ENCODE results near the gene AUTS2.

AUTS2 gene

GRCh38 chr7:70696201-70696754, 1098.0 kb downstream of the AUTS2 start:
- DNase-seq (ENCODE audit: low spot score) (no peak), FAIRE-seq (no peak)

GRCh38 chr7:70698219-70698832, 1100.1 kb downstream of the AUTS2 start:
- DNase-seq (ENCODE audit: low spot score): peak; percentile 24
- FAIRE-seq: peak; percentile 30

GRCh38 chr7:70699271-70699670, 1101.0 kb downstream of the AUTS2 start:
- FAIRE-seq: no peak

GRCh38 chr7:70700055-70700940, 1102.0 kb downstream of the AUTS2 start:
- DNase-seq (ENCODE audit: low spot score) (no peak), FAIRE-seq (no peak)

More at GRCh38 chr7:70699271-70699670, 1101.0 kb downstream of the AUTS2 start:
- DNase-seq (ENCODE audit: low spot score): no peak

GRCh38 chr7:70700941-70701425, 1102.7 kb downstream of the AUTS2 start:
- no peak for FAIRE-seq
- no peak for DNase-seq (ENCODE audit: low spot score)

- FAIRE-seq (no peak), DNase-seq (ENCODE audit: low spot score) (no peak)
Observed at GRCh38 chr7:70701477-70701876, 1103.2 kb downstream of the AUTS2 start.

- FAIRE-seq: no peak
- DNase-seq (ENCODE audit: low spot score): no peak
Observed at GRCh38 chr7:70701991-70702390, 1103.7 kb downstream of the AUTS2 start.

- FAIRE-seq: no peak
- DNase-seq (ENCODE audit: low spot score): no peak
Observed at GRCh38 chr7:70703785-70704184, 1105.5 kb downstream of the AUTS2 start.

- no peak for DNase-seq (ENCODE audit: low spot score)
- FAIRE-seq: no peak
Observed at GRCh38 chr7:70704831-70705346, 1106.6 kb downstream of the AUTS2 start.

- DNase-seq (ENCODE audit: low spot score): no peak
- FAIRE-seq: no peak
Observed at GRCh38 chr7:70706204-70706603, 1107.9 kb downstream of the AUTS2 start.

GRCh38 chr7:70706698-70707097, 1108.4 kb downstream of the AUTS2 start:
- DNase-seq (ENCODE audit: low spot score): no peak
- no peak for FAIRE-seq

- no peak for FAIRE-seq
- no peak for DNase-seq (ENCODE audit: low spot score)
Observed at GRCh38 chr7:70707823-70708243, 1109.6 kb downstream of the AUTS2 start.

GRCh38 chr7:70710011-70710480, 1111.8 kb downstream of the AUTS2 start:
- FAIRE-seq: no peak
- peak; percentile 63 for DNase-seq (ENCODE audit: low spot score)

GRCh38 chr7:70710651-70711050, 1112.4 kb downstream of the AUTS2 start:
- DNase-seq (ENCODE audit: low spot score): no peak
- FAIRE-seq: no peak

GRCh38 chr7:70711452-70711851, 1113.2 kb downstream of the AUTS2 start:
- FAIRE-seq (no peak), DNase-seq (ENCODE audit: low spot score) (no peak)

- no peak for FAIRE-seq
- no peak for DNase-seq (ENCODE audit: low spot score)
Observed at GRCh38 chr7:70712942-70713341, 1114.7 kb downstream of the AUTS2 start.

- FAIRE-seq (no peak), DNase-seq (ENCODE audit: low spot score) (no peak)
Observed at GRCh38 chr7:70714506-70715038, 1116.3 kb downstream of the AUTS2 start.

GRCh38 chr7:70717553-70718329, 1119.5 kb downstream of the AUTS2 start:
- DNase-seq (ENCODE audit: low spot score) (no peak), FAIRE-seq (no peak)

GRCh38 chr7:70719125-70719524, 1120.8 kb downstream of the AUTS2 start:
- DNase-seq (ENCODE audit: low spot score) (no peak), FAIRE-seq (no peak)

- DNase-seq (ENCODE audit: low spot score) (no peak), FAIRE-seq (no peak)
Observed at GRCh38 chr7:70720191-70720873, 1122.1 kb downstream of the AUTS2 start.
